MCF 10A (cell line): Measurements from ENCODE around the gene TIGAR. TPM values are rescaled to one million over a fixed set of nuclear protein-coding genes. Genes with fewer than 3 reads are reported as not detected.

Experiments used
- BruUV-seq: library from RNA; stranded (reverse); fragments of 400-500 nt; replicated peaks from 2 replicates; lab custom pipeline; 2021; lab: Mats Ljungman, UMichigan
- CTCF ChIA-PET: fragments of 300-600 bp; sonication (Branson Sonifier 250); formaldehyde crosslinking; extraction: SDS; loops from one replicate; lab custom pipeline; 2021; ENCODE audit warnings: antibody characterized with exemption, inconsistent platforms; lab: Yijun Ruan, JAX
- POLR2A ChIA-PET: fragments of 300-600, 350-650 bp; sonication (Branson Sonifier 250); formaldehyde crosslinking; extraction: SDS; loops from one replicate; lab custom pipeline; 2020; ENCODE audit warnings: antibody characterized with exemption, inconsistent platforms; lab: Yijun Ruan, JAX
- DNase-seq: peaks from one replicate; pipeline ENCODE4 v3.0.0-alpha.2; 2018; ENCODE audit not compliant: unreplicated experiment
- H3K27ac Mint-ChIP-seq: one replicate; pipeline ENCODE4 v1.8.0; 2022; ENCODE audit warnings: mild to moderate bottlenecking, low read depth, mixed read lengths; ENCODE audit not compliant: unreplicated experiment
- H3K27me3 Mint-ChIP-seq: one replicate; pipeline ENCODE4 v1.8.0; 2022; ENCODE audit warnings: mixed read lengths; ENCODE audit not compliant: insufficient read depth, unreplicated experiment
- H3K36me3 Mint-ChIP-seq: one replicate; pipeline ENCODE4 v1.8.0; 2022; ENCODE audit warnings: mild to moderate bottlenecking, moderate library complexity, mixed read lengths; ENCODE audit not compliant: insufficient read depth, unreplicated experiment
- H3K4me1 Mint-ChIP-seq: one replicate; pipeline ENCODE4 v1.8.0; 2022; ENCODE audit warnings: mixed read lengths; ENCODE audit not compliant: insufficient read depth, unreplicated experiment
- H3K4me3 Mint-ChIP-seq: one replicate; pipeline ENCODE4 v1.8.0; 2022; ENCODE audit warnings: mild to moderate bottlenecking, moderate library complexity, mixed read lengths; ENCODE audit not compliant: unreplicated experiment
- H3K9me3 Mint-ChIP-seq: one replicate; pipeline ENCODE4 v1.8.0; 2022; ENCODE audit warnings: mixed read lengths; ENCODE audit not compliant: unreplicated experiment
- CTCF ChIP-seq: fragments of 200-600 bp; IDR thresholded peaks from one replicate; pipeline ENCODE4 v1.8.0; 2022; ENCODE audit warnings: antibody characterized with exemption, mild to moderate bottlenecking; ENCODE audit not compliant: unreplicated experiment
- intact Hi-C: fragments of 100-400 bp; cut with micrococcal nuclease; formaldehyde crosslinking; loops from 2 replicates; pipeline ENCODE4 v1.14.1; 2022
- total RNA-seq: library from RNA; stranded (reverse); gene quantifications from 2 replicates; pipeline ENCODE4 v1.2.3, GENCODE V29; 2022

The TIGAR gene
- total RNA-seq, 1 experiment from 2014 or later, result 45.8 TPM

DNA sequence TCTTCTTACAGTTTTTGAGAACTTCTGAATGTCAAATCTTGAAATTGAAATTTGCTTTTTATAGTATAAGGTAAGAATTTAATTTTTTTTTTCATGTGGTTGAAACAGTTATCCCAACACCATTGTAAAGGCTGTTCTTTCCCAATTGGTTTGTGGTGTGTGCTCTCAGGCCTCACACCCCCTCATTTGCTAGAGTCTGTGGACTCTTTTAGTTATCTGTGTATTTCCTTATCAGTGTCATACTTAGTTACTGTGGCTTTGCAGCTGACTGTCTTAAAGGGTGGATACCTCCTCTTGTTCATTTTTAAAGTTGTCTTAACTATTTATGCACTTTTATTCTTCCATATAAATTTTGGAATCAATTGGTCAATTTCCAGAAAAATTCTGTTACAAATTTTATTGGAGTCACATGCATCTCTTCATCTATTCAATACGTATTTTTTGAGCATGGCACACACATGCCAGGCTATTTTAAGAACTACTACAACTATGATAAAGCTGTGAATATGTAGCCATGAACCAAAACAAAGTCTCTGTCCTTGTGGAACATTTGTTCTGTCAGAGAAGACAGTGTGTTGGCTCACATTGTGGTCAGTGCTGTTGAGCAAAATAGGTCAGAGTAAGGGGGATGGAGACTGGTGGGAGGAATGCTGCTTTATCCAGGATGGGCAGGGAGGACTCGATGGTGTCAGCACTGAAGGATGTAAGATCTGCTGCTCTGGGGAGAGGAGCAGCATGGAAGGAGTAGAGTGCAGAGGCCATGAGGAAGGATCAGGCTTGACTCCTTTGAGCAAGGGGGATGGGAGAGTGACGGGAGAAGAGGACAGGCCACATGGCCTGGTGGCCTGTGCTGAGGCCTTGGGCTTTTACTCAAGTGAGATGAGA is 34.4 kb downstream of the TIGAR start:
- no peak overlapping the region for H3K27ac Mint-ChIP-seq
- H3K9me3 Mint-ChIP-seq, result peaks cover 5% of the 10 kb centered on the region
- no peaks in the 10 kb centered on the region for H3K4me1 Mint-ChIP-seq
- no peaks in the 10 kb centered on the region for H3K27me3 Mint-ChIP-seq
- no peak for DNase-seq
- POLR2A ChIA-PET, result no interaction called here
- intact Hi-C loops, result loop anchor here (10.0 kb wide), 1 partner anchor 399 kb away; no protein-coding TSS in a partner anchor
- CTCF ChIA-PET, result interaction anchor here (0.6 to 1.0 kb wide), 3 partner anchors 14 to 168 kb away, joined by 3 to 5 read pairs (median 4); no protein-coding TSS in a partner anchor
- H3K36me3 Mint-ChIP-seq, result peaks cover 28% of the 10 kb centered on the region
- H3K4me3 Mint-ChIP-seq, result no peak overlapping the region
- BruUV-seq, result no TSS peak
- no peak for TF ChIP-seq CTCF

DNA sequence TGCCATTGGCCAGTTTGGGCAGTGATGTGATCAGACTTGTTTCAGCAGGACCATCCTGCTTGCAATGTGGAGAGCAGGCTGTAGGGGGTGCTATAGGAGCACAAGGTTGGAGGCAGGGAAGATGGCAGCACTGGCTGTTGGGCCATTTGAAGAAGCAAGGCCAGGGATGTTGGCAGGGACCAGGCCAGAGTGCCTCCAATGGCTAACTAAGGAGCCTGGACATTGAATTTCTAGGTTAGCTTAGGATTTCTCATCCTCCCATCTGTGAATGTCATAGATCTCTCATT is 35.0 kb downstream of the TIGAR start:
- Mint-ChIP-seq H3K4me1 (no peaks in the 10 kb centered on the region), H3K4me3 (no peak overlapping the region), H3K36me3 (peaks cover 23% of the 10 kb centered on the region), H3K27ac (no peak overlapping the region), H3K27me3 (no peaks in the 10 kb centered on the region), H3K9me3 (peaks cover 5% of the 10 kb centered on the region)
- no TSS peak for BruUV-seq
- DNase-seq, result peak; percentile 32
- ChIA-PET POLR2A (no interaction called here), CTCF (no interaction called here)
- peak; percentile 37 for TF ChIP-seq CTCF
- intact Hi-C loops, result loop anchor here (10.0 kb wide), 1 partner anchor 399 kb away; no protein-coding TSS in a partner anchor

DNA sequence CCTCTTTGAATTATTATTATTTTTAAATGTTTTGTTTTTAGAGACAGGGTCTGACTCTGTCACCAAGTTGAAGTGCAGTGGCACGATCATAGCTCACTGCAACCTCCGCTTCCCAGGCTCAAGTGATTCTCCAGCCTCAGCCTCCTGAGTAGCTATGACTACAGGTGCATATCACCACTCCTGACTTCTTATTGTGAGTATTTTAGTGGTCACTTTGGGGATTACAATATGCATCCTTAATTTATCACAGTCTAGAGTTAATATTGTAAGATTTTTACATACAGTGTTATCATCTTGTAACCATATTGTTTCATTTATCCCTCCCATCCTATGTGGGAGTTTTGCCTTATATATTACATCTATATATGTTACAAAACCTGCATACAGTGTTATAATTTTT is 45.1 kb downstream of the TIGAR start:
- no TSS peak for BruUV-seq
- Mint-ChIP-seq H3K4me3 (no peak overlapping the region), H3K27me3 (peaks cover 36% of the 10 kb centered on the region), H3K36me3 (no peaks in the 10 kb centered on the region), H3K27ac (no peak overlapping the region), H3K4me1 (no peaks in the 10 kb centered on the region), H3K9me3 (no peaks in the 10 kb centered on the region)
- ChIA-PET POLR2A (no interaction called here), CTCF (interaction anchor here (0.9 kb wide), 1 partner anchor 481 kb away, joined by 3 read pairs; no protein-coding TSS in a partner anchor)
- TF ChIP-seq CTCF, result no peak
- intact Hi-C loops, result no loop called here
- DNase-seq, result no peak

- DNase-seq, result no peak
- H3K9me3 Mint-ChIP-seq, result no peaks in the 10 kb centered on the region
- ChIA-PET POLR2A (no interaction called here), CTCF (interaction anchor here (0.7 kb wide), 1 partner anchor 15 kb away, joined by 5 read pairs; no protein-coding TSS in a partner anchor)
- no peak for TF ChIP-seq CTCF
- no peak overlapping the region for H3K4me3 Mint-ChIP-seq
- peaks cover 30% of the 10 kb centered on the region for H3K27me3 Mint-ChIP-seq
- H3K36me3 Mint-ChIP-seq, result no peaks in the 10 kb centered on the region
- intact Hi-C loops, result no loop called here
- no peaks in the 10 kb centered on the region for H3K4me1 Mint-ChIP-seq
- no peak overlapping the region for H3K27ac Mint-ChIP-seq
- no TSS peak for BruUV-seq
These were observed 48.5 kb downstream of the TIGAR start for GRCh38 chr12:4369548-4369947.
